ENCODE measurements around the gene CPB1.

CPB1 gene

DNA sequence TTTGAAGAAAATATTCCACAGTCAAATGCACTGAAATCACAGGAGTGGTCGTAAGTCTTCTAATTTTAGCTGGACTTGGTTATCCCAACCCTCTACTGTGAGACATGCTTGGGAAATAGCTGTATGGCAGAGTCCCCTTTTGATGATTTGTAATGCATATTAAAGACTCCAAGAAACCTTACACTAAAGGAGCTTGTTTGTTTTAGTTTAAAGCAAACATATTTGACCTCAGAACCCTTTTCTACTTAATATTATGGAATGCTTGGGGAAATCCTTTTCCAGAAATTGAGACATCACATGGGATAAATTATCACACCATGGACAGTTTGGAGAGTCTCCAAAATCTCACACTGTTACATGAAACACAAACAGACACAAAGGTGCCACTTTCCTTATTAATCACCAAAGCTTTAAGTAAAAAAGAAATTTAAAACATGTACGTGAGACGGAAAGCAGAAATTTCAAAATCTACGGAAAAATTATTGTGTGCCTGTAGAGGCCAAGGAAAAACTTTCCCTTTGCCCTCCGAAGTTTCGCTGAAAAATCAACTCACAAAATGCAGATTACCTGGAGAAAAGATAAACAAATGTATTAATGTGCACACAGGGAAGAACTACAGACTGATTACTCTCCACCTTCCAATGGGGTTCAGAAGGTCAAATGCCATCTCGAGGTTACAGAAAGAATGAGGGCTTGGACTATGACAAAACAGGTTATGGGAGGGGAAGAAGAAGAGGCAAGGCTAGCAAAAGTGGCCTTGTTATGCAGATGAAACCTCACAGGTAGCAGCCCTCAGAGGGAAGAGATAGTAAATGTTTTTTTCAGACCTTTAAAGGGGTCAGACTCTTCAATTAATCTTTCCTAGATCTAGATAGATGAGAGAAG, 7.0 kb upstream of the CPB1 start:
- Histone ChIP-seq H3K4me3 (ENCODE audit: low read length) (no peak overlapping the region), H3K79me2 (ENCODE audit: control insufficient read depth, low read length) (no peaks in the 10 kb centered on the region), H3K36me3 (ENCODE audit: control insufficient read depth, low read length) (no peaks in the 10 kb centered on the region), H3K4me1 (ENCODE audit: control insufficient read depth, low read length) (no peaks in the 10 kb centered on the region), H3K9me2 (replicated peaks; ENCODE audit: control insufficient read depth, low read length) (no peaks in the 10 kb centered on the region), H4K20me1 (ENCODE audit: control insufficient read depth, insufficient read depth, low read depth, low read length) (no peaks in the 10 kb centered on the region), H3K27me3 (ENCODE audit: control insufficient read depth, low read length) (no peaks in the 10 kb centered on the region), H3K9me3 (ENCODE audit: control insufficient read depth, insufficient read depth, low read length) (no peaks in the 10 kb centered on the region), H3K27ac (ENCODE audit: low read depth, low read length) (no peak overlapping the region), H3K4me2 (ENCODE audit: low read length) (no peak overlapping the region), H3F3A (ENCODE audit: control insufficient read depth, insufficient read depth) (no peaks in the 10 kb centered on the region)
- TF ChIP-seq EZH2phosphoT487 (IDR thresholded peaks at IDR 0.05; ENCODE audit: borderline replicate concordance, low read length): no peak
- TF ChIP-seq, protein P1, sequence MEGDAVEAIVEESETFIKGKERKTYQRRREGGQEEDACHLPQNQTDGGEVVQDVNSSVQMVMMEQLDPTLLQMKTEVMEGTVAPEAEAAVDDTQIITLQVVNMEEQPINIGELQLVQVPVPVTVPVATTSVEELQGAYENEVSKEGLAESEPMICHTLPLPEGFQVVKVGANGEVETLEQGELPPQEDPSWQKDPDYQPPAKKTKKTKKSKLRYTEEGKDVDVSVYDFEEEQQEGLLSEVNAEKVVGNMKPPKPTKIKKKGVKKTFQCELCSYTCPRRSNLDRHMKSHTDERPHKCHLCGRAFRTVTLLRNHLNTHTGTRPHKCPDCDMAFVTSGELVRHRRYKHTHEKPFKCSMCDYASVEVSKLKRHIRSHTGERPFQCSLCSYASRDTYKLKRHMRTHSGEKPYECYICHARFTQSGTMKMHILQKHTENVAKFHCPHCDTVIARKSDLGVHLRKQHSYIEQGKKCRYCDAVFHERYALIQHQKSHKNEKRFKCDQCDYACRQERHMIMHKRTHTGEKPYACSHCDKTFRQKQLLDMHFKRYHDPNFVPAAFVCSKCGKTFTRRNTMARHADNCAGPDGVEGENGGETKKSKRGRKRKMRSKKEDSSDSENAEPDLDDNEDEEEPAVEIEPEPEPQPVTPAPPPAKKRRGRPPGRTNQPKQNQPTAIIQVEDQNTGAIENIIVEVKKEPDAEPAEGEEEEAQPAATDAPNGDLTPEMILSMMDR (IDR thresholded peaks at IDR 0.05; ENCODE audit: low read depth, low read length, poor library complexity, severe bottlenecking): no peak

GRCh38 chr3:148823026-148823425, 4.6 kb upstream of the CPB1 start:
- no peak for TF ChIP-seq EZH2phosphoT487 (IDR thresholded peaks at IDR 0.05; ENCODE audit: borderline replicate concordance, low read length)
- TF ChIP-seq, protein P1 (IDR thresholded peaks at IDR 0.05; ENCODE audit: low read depth, low read length, poor library complexity, severe bottlenecking): no peak
- Histone ChIP-seq H3K4me1 (ENCODE audit: control insufficient read depth, low read length) (no peaks in the 10 kb centered on the region), H3K4me3 (ENCODE audit: low read length) (no peak overlapping the region), H3K79me2 (ENCODE audit: control insufficient read depth, low read length) (no peaks in the 10 kb centered on the region), H4K20me1 (ENCODE audit: control insufficient read depth, insufficient read depth, low read depth, low read length) (no peaks in the 10 kb centered on the region), H3K36me3 (ENCODE audit: control insufficient read depth, low read length) (no peaks in the 10 kb centered on the region), H3K9me2 (replicated peaks; ENCODE audit: control insufficient read depth, low read length) (no peaks in the 10 kb centered on the region), H3K27ac (ENCODE audit: low read depth, low read length) (no peak overlapping the region), H3F3A (ENCODE audit: control insufficient read depth, insufficient read depth) (no peaks in the 10 kb centered on the region), H3K27me3 (ENCODE audit: control insufficient read depth, low read length) (no peaks in the 10 kb centered on the region), H3K9me3 (ENCODE audit: control insufficient read depth, insufficient read depth, low read length) (no peaks in the 10 kb centered on the region), H3K4me2 (ENCODE audit: low read length) (no peak overlapping the region)

GRCh38 chr3:148825476-148825875, 2.1 kb upstream of the CPB1 start:
- Histone ChIP-seq H3K36me3 (ENCODE audit: control insufficient read depth, low read length) (no peaks in the 10 kb centered on the region), H3K27ac (ENCODE audit: low read depth, low read length) (no peak overlapping the region), H4K20me1 (ENCODE audit: control insufficient read depth, insufficient read depth, low read depth, low read length) (no peaks in the 10 kb centered on the region), H3K4me1 (ENCODE audit: control insufficient read depth, low read length) (no peaks in the 10 kb centered on the region), H3F3A (ENCODE audit: control insufficient read depth, insufficient read depth) (no peaks in the 10 kb centered on the region), H3K4me2 (ENCODE audit: low read length) (no peak overlapping the region), H3K27me3 (ENCODE audit: control insufficient read depth, low read length) (no peaks in the 10 kb centered on the region), H3K79me2 (ENCODE audit: control insufficient read depth, low read length) (no peaks in the 10 kb centered on the region), H3K9me2 (replicated peaks; ENCODE audit: control insufficient read depth, low read length) (no peaks in the 10 kb centered on the region), H3K9me3 (ENCODE audit: control insufficient read depth, insufficient read depth, low read length) (no peaks in the 10 kb centered on the region), H3K4me3 (ENCODE audit: low read length) (no peak overlapping the region)
- no peak for TF ChIP-seq EZH2phosphoT487 (IDR thresholded peaks at IDR 0.05; ENCODE audit: borderline replicate concordance, low read length)
- TF ChIP-seq, protein P1 (IDR thresholded peaks at IDR 0.05; ENCODE audit: low read depth, low read length, poor library complexity, severe bottlenecking): no peak
